ENCODE results near the gene KANK4. TPM values are rescaled to one million over a fixed set of nuclear protein-coding genes. Genes with fewer than 3 reads are reported as not detected.

The KANK4 gene
- total and polyA plus RNA-seq, 2 of the 4 experiments (the other 2 are of a cell fraction), result not detected

GRCh38 chr1:62283986-62284385 is 35.2 kb downstream of the KANK4 start:
- H3K4ac ChIP-seq (ENCODE audit: low read depth, low read length), result no peak overlapping the region
- H3K36me3 ChIP-seq (ENCODE audit: control insufficient read depth, insufficient read depth, low read length), result no peaks in the 10 kb centered on the region
- no peak overlapping the region for H2BK15ac ChIP-seq (ENCODE audit: low read depth, low read length)
- no peak for DNase-seq
- no peak overlapping the region for H3K18ac ChIP-seq (ENCODE audit: low read depth, low read length)
- no peaks in the 10 kb centered on the region for H3K9me1 ChIP-seq (ENCODE audit: insufficient read depth, low read length)
- H3K27me3 ChIP-seq (ENCODE audit: control insufficient read depth, insufficient read depth, low read length), result peaks cover 8% of the 10 kb centered on the region; the same call in 1 of the 2 replicates
- no peak overlapping the region for H2BK5ac ChIP-seq (ENCODE audit: low read depth, low read length, poor library complexity, severe bottlenecking)
- dilution Hi-C loops (cut with HindIII; ENCODE audit: low sequenced_read_pairs, unreplicated experiment), result no loop called here
- H2BK20ac ChIP-seq (ENCODE audit: low read depth, low read length), result no peak overlapping the region
- in situ Hi-C loops (cut with MboI; ENCODE audit: low sequenced_read_pairs), result no loop called here
- intact Hi-C loops (cut with micrococcal nuclease), result no loop called here
- no peaks in the 10 kb centered on the region; the same call in 1 of the 2 replicates for H3K9me3 ChIP-seq (ENCODE audit: control insufficient read depth, insufficient read depth, low read length)
- CTCF ChIA-PET, result no interaction called here
- no peak overlapping the region for H4K8ac ChIP-seq (ENCODE audit: low read depth in 2 of 2, low read length in 2 of 2)
- no peaks in the 10 kb centered on the region for H4K20me1 ChIP-seq (ENCODE audit: insufficient read depth, low read length)
- H2AK9ac ChIP-seq (replicated peaks; ENCODE audit: low read depth, low read length, poor library complexity), result no peak overlapping the region
- no peak overlapping the region for H3K14ac ChIP-seq (replicated peaks; ENCODE audit: low read depth, low read length)
- POLR2A ChIA-PET (ENCODE audit: unreplicated experiment), result interaction anchor here (0.6 kb wide), 1 partner anchor 16 kb away, joined by 4 read pairs; no protein-coding TSS in a partner anchor
- H2AFZ ChIP-seq (replicated peaks; ENCODE audit: low read length, poor library complexity), result no peak overlapping the region
- no peak overlapping the region for H4K91ac ChIP-seq (ENCODE audit: insufficient read depth, low read depth, low read length)
- H3K4me2 ChIP-seq (ENCODE audit: low read depth, low read length), result no peak overlapping the region
- no peak overlapping the region for H2BK120ac ChIP-seq (ENCODE audit: low read depth, low read length)
- no CpG with 5 or more reads among the region's 5 CpGs for WGBS, 2 experiments (ENCODE audit: extremely low coverage in 2 of 2, insufficient read length in 1 of 2)
- H4K5ac ChIP-seq (ENCODE audit: low read depth, low read length), result no peak overlapping the region
- no peak overlapping the region for H3K27ac ChIP-seq (ENCODE audit: insufficient read depth, low read length)
- H3K4me1 ChIP-seq (ENCODE audit: control insufficient read depth, insufficient read depth, low read length), result no peaks in the 10 kb centered on the region
- TF ChIP-seq SMC3 (IDR thresholded peaks at IDR 0.05; ENCODE audit: low read depth, low read length) (no peak), CTCF (conservative IDR thresholded peaks at IDR 0.05; ENCODE audit: low read depth, low read length) (no peak), MXI1 (IDR thresholded peaks at IDR 0.05; ENCODE audit: borderline replicate concordance, low read depth, low read length) (no peak), CHD1 (IDR thresholded peaks at IDR 0.05; ENCODE audit: low read depth, low read length) (no peak), POLR2A (IDR thresholded peaks at IDR 0.05; ENCODE audit: low read depth, low read length) (no peak), BHLHE40 (IDR thresholded peaks at IDR 0.05; ENCODE audit: low read depth, low read length) (no peak), CEBPB (IDR thresholded peaks at IDR 0.05; ENCODE audit: low read depth, low read length) (no peak), RFX5 (IDR thresholded peaks at IDR 0.05; ENCODE audit: low read depth, low read length) (no peak), RAD21 (IDR thresholded peaks at IDR 0.05; ENCODE audit: low read length) (no peak), USF2 (IDR thresholded peaks at IDR 0.05; ENCODE audit: low read depth, low read length) (no peak), RCOR1 (IDR thresholded peaks at IDR 0.05; ENCODE audit: insufficient replicate concordance, low read length) (no peak), MAZ (IDR thresholded peaks at IDR 0.05; ENCODE audit: borderline replicate concordance, low read depth, low read length) (no peak), NFE2L2 (IDR thresholded peaks at IDR 0.05; ENCODE audit: low read depth, low read length) (no peak)
- TF ChIP-seq, protein P1, sequence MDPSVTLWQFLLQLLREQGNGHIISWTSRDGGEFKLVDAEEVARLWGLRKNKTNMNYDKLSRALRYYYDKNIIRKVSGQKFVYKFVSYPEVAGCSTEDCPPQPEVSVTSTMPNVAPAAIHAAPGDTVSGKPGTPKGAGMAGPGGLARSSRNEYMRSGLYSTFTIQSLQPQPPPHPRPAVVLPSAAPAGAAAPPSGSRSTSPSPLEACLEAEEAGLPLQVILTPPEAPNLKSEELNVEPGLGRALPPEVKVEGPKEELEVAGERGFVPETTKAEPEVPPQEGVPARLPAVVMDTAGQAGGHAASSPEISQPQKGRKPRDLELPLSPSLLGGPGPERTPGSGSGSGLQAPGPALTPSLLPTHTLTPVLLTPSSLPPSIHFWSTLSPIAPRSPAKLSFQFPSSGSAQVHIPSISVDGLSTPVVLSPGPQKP (IDR thresholded peaks at IDR 0.05; ENCODE audit: borderline replicate concordance, low read depth, low read length), result no peak
- no peak overlapping the region for H2AK5ac ChIP-seq (ENCODE audit: low read depth, low read length)
- no peak overlapping the region for H3K56ac ChIP-seq (ENCODE audit: extremely low read depth, insufficient read depth, low read length)
- no peak overlapping the region for H3K4me3 ChIP-seq (ENCODE audit: insufficient read depth, low read depth, low read length)
- H3K9ac ChIP-seq (ENCODE audit: low read depth, low read length), result no peak overlapping the region
- BruUV-seq (replicated peaks), result no TSS peak
- H3K23ac ChIP-seq (ENCODE audit: low read depth, low read length), result no peak overlapping the region
- no peaks in the 10 kb centered on the region for H3K79me1 ChIP-seq (ENCODE audit: low read depth in 1 of 2, low read length in 2 of 2)
- ATAC-seq (ENCODE audit: low read depth), result no peak

All from IMR-90 (cell line).